Adrenal gland (tissue), 12 donors: ENCODE measurements around the gene PPP1R12C. TPM values are rescaled to one million over a fixed set of nuclear protein-coding genes. Genes with fewer than 3 reads are reported as not detected.

Source experiments
- DNase-seq, 7 donors: peaks; one replicate each; pipeline ENCODE4 v3.0.0-alpha.2; 2019 to 2020
- H3K27ac ChIP-seq, 5 donors: fragments of 200-600 bp; sonication (generic) in 4 of 5; 1 replicate in 3 of 5; 2 replicates in 2 of 5; pipeline versions ENCODE4 v1.5.1 to v1.8.0; 2016 to 2020; ENCODE audit warnings: mild to moderate bottlenecking in 1 of 5
- H3K27me3 ChIP-seq: fragments of 200-600 bp; 2 replicates; pipeline ENCODE4 v1.8.0; 2021
- H3K36me3 ChIP-seq, 2 donors: fragments of 200-600 bp; replicated peaks in 1 of 2; 1 replicate in 1 of 2; 2 replicates in 1 of 2; pipeline versions ENCODE4 v1.5.1 to v1.8.0; 2018 to 2022
- H3K4me1 ChIP-seq, 2 donors: fragments of 200-600 bp; replicated peaks in 1 of 2; 1 replicate in 1 of 2; 2 replicates in 1 of 2; pipeline versions ENCODE4 v1.5.1 to v1.8.0; 2018 to 2021
- H3K4me3 ChIP-seq, 4 donors: fragments of 200-600 bp; sonication (generic) in 3 of 4; one replicate each; pipeline ENCODE4 v1.5.1; 2016 to 2018
- H3K9me3 ChIP-seq, 3 donors: fragments of 200-600 bp; sonication (generic) in 1 of 3; replicated peaks in 1 of 3; 1 replicate in 2 of 3; 2 replicates in 1 of 3; pipeline versions ENCODE4 v1.5.1 to v1.8.0; 2016 to 2021
- POLR2A ChIP-seq, 2 donors: fragments of 450-650 bp; IDR thresholded peaks; one replicate each; pipeline ENCODE4 v1.6.1; 2017; ENCODE audit warnings: antibody characterized with exemption in 2 of 2, mild to moderate bottlenecking in 2 of 2, moderate library complexity in 1 of 2
- WGBS, 4 donors: extraction: QIAGEN DNeasy Blood & Tissue Kit in 2 of 4; methylation state at CpG; one replicate each; pipeline versions ENCODE4 v1.1.5 to v1.1.7; 2013 to 2017; 5-methylcytosine and 5-hydroxymethylcytosine counted together
- intact Hi-C, 2 donors: fragments of 100-400 bp; cut with DNase I; formaldehyde crosslinking; loops; one replicate each; pipeline versions ENCODE4 v1.14.1 to v1.15.0; 2022 to 2023
- polyA plus RNA-seq, 3 donors: library from polyadenylated mRNA; stranded (reverse); fragments of 200-250 nt in 2 of 3; fragments of 350-450 nt in 1 of 3; fragmentation: Illumina TruSeq in 1 of 3; extraction: RNeasy Lipid Tissue Mini Kit (QIAGEN cat#74804) in 1 of 3; gene quantifications; one replicate each; pipeline ENCODE4 v1.2.3, GENCODE V29; 2013 to 2014
- total RNA-seq, 9 donors: library from RNA; depleted of rRNA in 4 of 9; stranded (reverse); fragments of >200 nt in 4 of 9; fragments of 120-200 nt in 1 of 9; fragmentation: NEBNext Ultra II Directional in 1 of 9; extraction: Animal tissue kit (Norgen Biotek cat#: 25700) in 1 of 9; gene quantifications; one replicate each; pipeline versions ENCODE4 v1.1.0 to v1.2.4, GENCODE V29; 2013 to 2023
- TF ChIP-seq, protein P1 (sequence below), 6 experiments: fragments of 450-650 bp in 4 of 6; fragments of 200-600 bp in 2 of 6; sonication (generic) in 1 of 6; IDR thresholded peaks; 1 replicate in 5 of 6; 2 replicates in 1 of 6; pipeline versions ENCODE4 v1.5.1 to v1.8.0; 2016 to 2021; ENCODE audit warnings: antibody characterized with exemption in 6 of 6, mild to moderate bottlenecking in 2 of 6, moderate library complexity in 1 of 6
- donor health status: healthy with polysubstance abuse.
- donor health status: Bipolar disorder and iron deficiency.
- donor health status: DM: yes; HTN: yes; CAD: no.
- donor health status: DM: no; HTN: no; CAD: no.
- donor health status: DM: no; HTN: no; CAD: no.
- donor health status: DM: yes; HTN: yes; CAD: no.

PPP1R12C gene
- total and polyA plus RNA-seq, 12 donors, result 22.1 to 251 (median 76.2) TPM

DNA sequence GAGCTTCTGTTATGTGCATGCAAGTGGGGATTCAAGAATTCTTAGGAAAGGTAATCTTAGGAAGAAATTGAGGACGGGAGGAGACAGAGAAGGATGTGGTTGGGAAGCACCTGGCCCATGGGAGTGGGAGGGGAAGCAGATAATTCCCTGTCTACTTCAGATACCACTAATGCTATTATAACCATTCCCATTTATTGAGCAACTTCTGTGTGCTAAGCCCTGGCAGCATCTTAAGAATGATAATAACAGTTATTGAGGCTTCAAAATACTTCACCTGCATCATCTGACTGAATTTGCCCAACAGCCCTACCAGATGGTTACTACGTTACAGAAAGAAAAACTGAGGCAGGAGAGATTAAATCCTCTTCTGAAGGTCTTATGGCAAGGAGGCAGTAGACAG, 40.3 kb downstream of the PPP1R12C start:
- Histone ChIP-seq H3K4me1 (peaks cover 0 to 16% of the 10 kb centered on the region in 2 donors), H3K4me3 (no peak overlapping the region), H3K27me3 (peaks cover 22% of the 10 kb centered on the region), H3K36me3 (no peaks in the 10 kb centered on the region), H3K27ac (no peak overlapping the region), H3K9me3 (no peaks in the 10 kb centered on the region)
- TF ChIP-seq POLR2A (IDR thresholded peaks at IDR 0.05), result no peak
- TF ChIP-seq, protein P1, sequence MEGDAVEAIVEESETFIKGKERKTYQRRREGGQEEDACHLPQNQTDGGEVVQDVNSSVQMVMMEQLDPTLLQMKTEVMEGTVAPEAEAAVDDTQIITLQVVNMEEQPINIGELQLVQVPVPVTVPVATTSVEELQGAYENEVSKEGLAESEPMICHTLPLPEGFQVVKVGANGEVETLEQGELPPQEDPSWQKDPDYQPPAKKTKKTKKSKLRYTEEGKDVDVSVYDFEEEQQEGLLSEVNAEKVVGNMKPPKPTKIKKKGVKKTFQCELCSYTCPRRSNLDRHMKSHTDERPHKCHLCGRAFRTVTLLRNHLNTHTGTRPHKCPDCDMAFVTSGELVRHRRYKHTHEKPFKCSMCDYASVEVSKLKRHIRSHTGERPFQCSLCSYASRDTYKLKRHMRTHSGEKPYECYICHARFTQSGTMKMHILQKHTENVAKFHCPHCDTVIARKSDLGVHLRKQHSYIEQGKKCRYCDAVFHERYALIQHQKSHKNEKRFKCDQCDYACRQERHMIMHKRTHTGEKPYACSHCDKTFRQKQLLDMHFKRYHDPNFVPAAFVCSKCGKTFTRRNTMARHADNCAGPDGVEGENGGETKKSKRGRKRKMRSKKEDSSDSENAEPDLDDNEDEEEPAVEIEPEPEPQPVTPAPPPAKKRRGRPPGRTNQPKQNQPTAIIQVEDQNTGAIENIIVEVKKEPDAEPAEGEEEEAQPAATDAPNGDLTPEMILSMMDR (IDR thresholded peaks at IDR 0.05), result no peak
- no peak for DNase-seq
- intact Hi-C loops, result no loop called here
- WGBS, 4 donors, result 58 to 73% (median 68%) methylated on average over 2 of the region's 2 CpGs

DNA sequence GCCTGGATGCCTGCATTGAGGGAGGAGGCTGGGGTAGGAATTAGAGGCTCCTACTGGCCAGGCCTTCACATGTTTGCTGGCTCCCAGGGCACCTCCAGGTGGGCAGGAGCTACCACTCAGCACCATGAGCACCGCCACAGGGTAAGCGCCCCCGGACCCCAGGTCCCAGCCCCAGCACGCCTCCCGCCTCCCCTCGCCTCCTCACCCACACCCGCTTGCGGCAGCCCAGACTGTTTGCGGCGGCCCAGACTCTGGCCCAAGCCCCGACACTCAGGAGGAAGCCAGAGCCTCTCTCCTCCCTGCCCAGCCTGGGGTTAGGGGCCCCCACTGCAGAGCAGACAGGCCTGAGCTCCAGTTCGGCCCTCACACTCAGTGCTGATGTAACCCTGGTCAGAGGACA, 41.1 kb downstream of the PPP1R12C start:
- no peak overlapping the region for H3K27ac ChIP-seq
- H3K36me3 ChIP-seq, result no peaks in the 10 kb centered on the region
- H3K27me3 ChIP-seq, result peaks cover 17% of the 10 kb centered on the region
- H3K4me1 ChIP-seq, result peaks cover 0 to 10% of the 10 kb centered on the region in 2 donors
- no peak for DNase-seq
- no peak overlapping the region for H3K4me3 ChIP-seq
- intact Hi-C loops, result no loop called here
- H3K9me3 ChIP-seq, result no peaks in the 10 kb centered on the region
- TF ChIP-seq POLR2A (IDR thresholded peaks at IDR 0.05), result no peak
- TF ChIP-seq, protein P1 (IDR thresholded peaks at IDR 0.05), result no peak
- 66 to 89% (median 83%) methylated on average over 4 to 12 of the region's 12 CpGs for WGBS, 4 donors

DNA sequence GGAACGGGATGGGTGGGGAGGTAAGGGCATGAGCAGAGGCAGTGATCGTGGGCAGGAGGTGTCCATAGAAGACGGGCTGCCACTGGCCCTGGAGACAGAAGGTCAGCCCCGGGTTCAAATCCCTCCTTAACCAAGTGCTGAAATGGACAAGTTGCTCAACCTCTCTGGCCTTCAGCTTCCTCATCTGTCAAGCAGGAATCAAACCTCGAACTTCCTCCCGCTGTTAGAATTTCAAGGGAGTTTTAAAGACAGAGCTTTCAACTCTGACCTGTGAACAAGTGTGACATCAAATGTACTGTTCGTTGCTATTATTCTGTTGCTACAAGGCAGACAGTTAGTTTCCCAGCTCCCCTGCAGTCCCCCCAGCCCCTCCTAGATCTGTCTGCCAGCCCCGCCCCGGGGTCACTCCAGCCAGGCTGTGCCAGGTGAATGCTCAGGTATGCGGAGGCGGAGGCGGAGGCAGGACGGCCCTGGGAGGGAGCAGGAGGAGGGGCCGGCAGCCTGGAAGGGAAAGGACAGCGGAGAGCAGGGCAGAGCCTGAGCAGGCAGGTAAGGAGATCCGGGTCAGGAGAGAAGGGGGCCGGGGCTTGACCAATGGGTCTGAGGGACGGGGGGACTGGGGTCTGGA, 42.0 kb downstream of the PPP1R12C start, which contains the start of gene EPS8L1:
TSS of gene EPS8L1 (plus strand) at position 499 of the 628 bp plus-strand sequence. CDS start 576 bp downstream, outside the sequence.
- no peak within 1 kb of the TSS for H3K27ac ChIP-seq
- no peak for TF ChIP-seq POLR2A (IDR thresholded peaks at IDR 0.05)
- TF ChIP-seq, protein P1 (IDR thresholded peaks at IDR 0.05), result no peak
- H3K9me3 ChIP-seq, result no peaks in the 10 kb centered on the region
- no peaks in the 10 kb centered on the region for H3K36me3 ChIP-seq
- no peak for DNase-seq
- H3K27me3 ChIP-seq, result peaks cover 19% of the 10 kb centered on the region
- intact Hi-C loops, result no loop called here
- no peak within 1 kb of the TSS for H3K4me3 ChIP-seq
- 36 to 41% (median 38%) methylated on average over 16 to 18 of the region's 18 CpGs for WGBS, 4 donors
- H3K4me1 ChIP-seq, result peaks cover 0 to 1% of the 10 kb centered on the region in 2 donors

DNA sequence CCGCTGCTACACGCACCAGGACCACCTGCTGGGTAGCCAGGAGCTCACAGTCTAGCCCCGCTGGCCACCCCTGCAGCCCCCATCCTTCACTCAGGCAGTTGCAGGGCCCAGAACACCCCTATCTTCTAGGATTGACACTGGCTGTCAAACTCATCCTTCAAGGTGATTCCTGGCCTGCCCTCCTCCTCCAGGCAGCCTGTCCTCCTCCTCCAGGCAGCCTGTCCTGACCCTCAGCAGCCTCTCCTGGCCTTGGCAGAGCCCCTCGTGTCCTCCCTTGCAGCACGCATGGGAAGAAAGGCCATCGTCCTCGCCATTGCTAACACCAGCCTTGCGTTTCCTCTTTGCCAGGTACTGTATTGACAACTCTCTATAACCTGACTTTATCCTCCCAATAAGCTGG, 45.5 kb downstream of the PPP1R12C start:
- Histone ChIP-seq H3K27ac (no peak overlapping the region), H3K4me1 (no peaks in the 10 kb centered on the region), H3K27me3 (peaks cover 22% of the 10 kb centered on the region), H3K9me3 (no peaks in the 10 kb centered on the region), H3K4me3 (no peak overlapping the region), H3K36me3 (no peaks in the 10 kb centered on the region)
- WGBS, 4 donors, result 45 to 75% (median 63%) methylated on average over 5 to 8 of the region's 8 CpGs
- no peak for DNase-seq
- TF ChIP-seq POLR2A (IDR thresholded peaks at IDR 0.05), result no peak
- TF ChIP-seq, protein P1 (IDR thresholded peaks at IDR 0.05), result no peak
- intact Hi-C loops, result no loop called here
